Esophagus muscularis mucosa (tissue), 4 donors: Measurements from ENCODE around the gene NT5DC1.

Source experiments
- CTCF ChIP-seq, 3 experiments: fragments of 200-600 bp in 2 of 3; fragments of 450-650 bp in 1 of 3; sonication (generic) in 2 of 3; IDR thresholded peaks; one replicate each; pipeline ENCODE4 v1.5.1; 2017 to 2019; ENCODE audit warnings: antibody characterized with exemption in 3 of 3, mild to moderate bottlenecking in 2 of 3, moderate library complexity in 1 of 3
- EP300 ChIP-seq: sonication (generic); formaldehyde crosslinking; IDR thresholded peaks from one replicate; pipeline ENCODE4 v1.6.1; 2017; ENCODE audit warnings: antibody characterized with exemption
- POLR2A ChIP-seq: fragments of 450-650 bp; IDR thresholded peaks from one replicate; pipeline ENCODE4 v1.6.1; 2017; ENCODE audit warnings: antibody characterized with exemption, moderate library complexity, mild to moderate bottlenecking, low read depth
- POLR2AphosphoS5 ChIP-seq, 2 donors: sonication (generic); formaldehyde crosslinking; IDR thresholded peaks; one replicate each; pipeline ENCODE4 v1.6.1; 2017; ENCODE audit warnings: antibody characterized with exemption in 2 of 2

GRCh38 chr6:116210316-116210715, 109.7 kb downstream of the NT5DC1 start:
- TF ChIP-seq CTCF (IDR thresholded peaks at IDR 0.05) (no peak), POLR2A (no peak), POLR2AphosphoS5 (IDR thresholded peaks at IDR 0.05) (no peak), EP300 (no peak)
